H1 (cell line): ENCODE data around the gene UBE2H. TPM values are rescaled to one million over a fixed set of nuclear protein-coding genes. Genes with fewer than 3 reads are reported as not detected.

Experiments used
- CTCF ChIA-PET: fragments of 300-600 bp; sonication (Branson Sonifier 250); formaldehyde crosslinking; loops from one replicate; lab custom pipeline; 2021; ENCODE audit not compliant: partially characterized antibody; lab: Charles Lee
- POLR2A ChIA-PET: fragments of 300-600 bp; sonication (Branson Sonifier 250); formaldehyde crosslinking; loops from one replicate; lab custom pipeline; 2021; ENCODE audit warnings: inconsistent platforms; ENCODE audit not compliant: partially characterized antibody; lab: Charles Lee
- DNase-seq, 2 experiments: peaks; one replicate each; pipeline versions ENCODE4 v3.0.0 to v3.0.0-alpha.2; 2010 to 2022; ENCODE audit warnings: low spot score in 2 of 2, low read depth in 1 of 2, mixed read lengths in 1 of 2
- FAIRE-seq: peaks from 2 replicates; lab custom pipeline; 2011; peaks lifted over from hg19 to GRCh38; lab: Jason Lieb, UNC
- H2AFZ ChIP-seq: 2 replicates; pipeline ENCODE4 v1.8.1; 2012; ENCODE audit warnings: low read length, inconsistent platforms
- H2AK5ac ChIP-seq: 2 replicates; pipeline ENCODE4 v1.6.1; 2013; ENCODE audit warnings: low read depth, low read length
- H2BK120ac ChIP-seq: replicated peaks from 2 replicates; pipeline ENCODE3; 2013; ENCODE audit warnings: low read depth, low read length, inconsistent platforms
- H2BK12ac ChIP-seq: 2 replicates; pipeline ENCODE4 v1.6.1; 2013; ENCODE audit warnings: low read depth, low read length
- H2BK15ac ChIP-seq: 2 replicates; pipeline ENCODE4 v1.6.1; 2013; ENCODE audit warnings: low read length
- H2BK20ac ChIP-seq: 2 replicates; pipeline ENCODE4 v1.6.1; 2013; ENCODE audit warnings: low read length
- H2BK5ac ChIP-seq: 2 replicates; pipeline ENCODE4 v1.6.1; 2013; ENCODE audit warnings: low read depth, low read length
- H3K14ac ChIP-seq: 2 replicates; pipeline ENCODE4 v1.6.1; 2013; ENCODE audit warnings: inconsistent platforms; ENCODE audit not compliant: insufficient read length
- H3K18ac ChIP-seq: 2 replicates; pipeline ENCODE4 v1.6.1; 2013; ENCODE audit warnings: low read length; ENCODE audit errors: extremely low read depth
- H3K23ac ChIP-seq: 2 replicates; pipeline ENCODE4 v1.6.1; 2013; ENCODE audit warnings: inconsistent platforms; ENCODE audit not compliant: insufficient read length
- H3K23me2 ChIP-seq: 2 replicates; pipeline ENCODE4 v1.6.1; 2013; ENCODE audit warnings: low read depth, low read length
- H3K27ac ChIP-seq: 2 replicates; pipeline ENCODE4 v1.6.1; 2011; ENCODE audit warnings: low read depth, low read length, inconsistent platforms
- H3K27me3 ChIP-seq, 4 experiments: replicated peaks in 1 of 4; 1 replicate in 1 of 4; 2 replicates in 3 of 4; pipeline versions ENCODE4 v1.6.1 to v1.8.1; 2011 to 2013; ENCODE audit warnings: low read length in 3 of 4, mild to moderate bottlenecking in 3 of 4, inconsistent platforms in 2 of 4, mixed read lengths in 2 of 4, moderate library complexity in 1 of 4; ENCODE audit not compliant: control insufficient read depth in 3 of 4, insufficient read depth in 3 of 4; ENCODE audit errors: extremely low read depth in 1 of 4
- H3K36me3 ChIP-seq, 4 experiments: 2 replicates each; pipeline versions ENCODE4 v1.6.1 to v1.8.1; 2011 to 2013; ENCODE audit warnings: mild to moderate bottlenecking in 4 of 4, low read length in 3 of 4, moderate library complexity in 2 of 4, control low read depth in 1 of 4, inconsistent platforms in 1 of 4; ENCODE audit not compliant: insufficient read depth in 4 of 4, control insufficient read depth in 2 of 4
- H3K4ac ChIP-seq: replicated peaks from 2 replicates; pipeline ENCODE3; 2013; ENCODE audit warnings: low read length, low read depth, mixed read lengths, inconsistent platforms; ENCODE audit not compliant: insufficient read length
- H3K4me1 ChIP-seq, 4 experiments: replicated peaks in 1 of 4; 1 replicate in 1 of 4; 2 replicates in 3 of 4; pipeline versions ENCODE4 v1.6.1 to v1.8.1; 2011 to 2013; ENCODE audit warnings: low read length in 3 of 4, inconsistent platforms in 2 of 4, mixed read lengths in 1 of 4; ENCODE audit not compliant: insufficient read depth in 4 of 4, control insufficient read depth in 3 of 4
- H3K4me2 ChIP-seq, 2 experiments: 2 replicates each; pipeline versions ENCODE4 v1.6.1 to v1.8.1; 2011 to 2013; ENCODE audit warnings: low read depth in 2 of 2, low read length in 2 of 2, control low read depth in 1 of 2, inconsistent platforms in 1 of 2, mild to moderate bottlenecking in 1 of 2; ENCODE audit not compliant: insufficient read depth in 1 of 2
- H3K4me3 ChIP-seq, 4 experiments: fragments of 200-600, 300-600 bp in 1 of 4; sonication (generic), shearing (Covaris generic), sonication (Bioruptor Twin) in 1 of 4; 2 replicates each; pipeline versions ENCODE4 v1.5.1 to v1.8.1; 2011 to 2016; ENCODE audit warnings: low read length in 4 of 4, low read depth in 3 of 4, control low read depth in 2 of 4, inconsistent platforms in 2 of 4, mild to moderate bottlenecking in 2 of 4, mixed read lengths in 1 of 4, moderate library complexity in 1 of 4; ENCODE audit not compliant: insufficient read depth in 2 of 4; ENCODE audit errors: extremely low read depth in 1 of 4
- H3K56ac ChIP-seq: replicated peaks from 2 replicates; pipeline ENCODE3; 2013; ENCODE audit warnings: low read depth, mild to moderate bottlenecking, mixed read lengths, low read length, inconsistent platforms; ENCODE audit not compliant: insufficient read length
- H3K79me1 ChIP-seq: 2 replicates; pipeline ENCODE4 v1.6.1; 2013; ENCODE audit warnings: low read depth, low read length, control low read depth
- H3K79me2 ChIP-seq, 2 experiments: 2 replicates each; pipeline versions ENCODE4 v1.6.1 to v1.8.1; 2012 to 2013; ENCODE audit warnings: low read length in 2 of 2, mild to moderate bottlenecking in 2 of 2, inconsistent platforms in 1 of 2; ENCODE audit not compliant: insufficient read depth in 2 of 2, control insufficient read depth in 1 of 2
- H3K9ac ChIP-seq, 4 experiments: replicated peaks in 1 of 4; 1 replicate in 1 of 4; 2 replicates in 3 of 4; pipeline versions ENCODE4 v1.6.1 to v1.8.1; 2011 to 2013; ENCODE audit warnings: low read depth in 3 of 4, low read length in 3 of 4, control low read depth in 2 of 4, mild to moderate bottlenecking in 2 of 4, moderate library complexity in 2 of 4, inconsistent platforms in 1 of 4; ENCODE audit errors: extremely low read depth in 1 of 4
- H3K9me3 ChIP-seq, 2 experiments: 2 replicates each; pipeline versions ENCODE4 v1.6.1 to v1.8.1; 2012 to 2013; ENCODE audit warnings: mild to moderate bottlenecking in 2 of 2, moderate library complexity in 2 of 2, control low read depth in 1 of 2, inconsistent platforms in 1 of 2, low read depth in 1 of 2, low read length in 1 of 2, mixed read lengths in 1 of 2; ENCODE audit not compliant: insufficient read depth in 2 of 2
- H4K20me1 ChIP-seq, 2 experiments: replicated peaks in 1 of 2; 2 replicates each; pipeline versions ENCODE3 to v1.8.1; 2011 to 2013; ENCODE audit warnings: inconsistent platforms in 2 of 2, low read length in 2 of 2, mild to moderate bottlenecking in 1 of 2; ENCODE audit not compliant: insufficient read depth in 2 of 2, control insufficient read depth in 1 of 2
- H4K5ac ChIP-seq: 2 replicates; pipeline ENCODE4 v1.6.1; 2013; ENCODE audit warnings: low read length, low read depth, mixed read lengths, inconsistent platforms; ENCODE audit not compliant: insufficient read length
- H4K8ac ChIP-seq: 2 replicates; pipeline ENCODE4 v1.8.0; 2013; ENCODE audit warnings: mild to moderate bottlenecking, moderate library complexity, low read length, inconsistent platforms; ENCODE audit not compliant: insufficient read depth; ENCODE audit errors: extremely low read depth
- H4K91ac ChIP-seq: replicated peaks from 2 replicates; pipeline ENCODE3; 2013; ENCODE audit warnings: low read length, mixed read lengths, inconsistent platforms; ENCODE audit not compliant: insufficient read length
- HDAC2 ChIP-seq, 2 experiments: fragments of 300-600 bp in 1 of 2; sonication (generic) in 1 of 2; IDR thresholded peaks; 2 replicates each; pipeline ENCODE4 v1.6.1; 2011 to 2012; ENCODE audit warnings: low read depth in 2 of 2, low read length in 2 of 2, mild to moderate bottlenecking in 2 of 2, moderate library complexity in 2 of 2, borderline replicate concordance in 1 of 2, inconsistent platforms in 1 of 2
- NANOG ChIP-seq: IDR thresholded peaks from 2 replicates; pipeline ENCODE4 v1.6.1; 2011; ENCODE audit warnings: low read length, low read depth, mild to moderate bottlenecking, inconsistent platforms; ENCODE audit not compliant: insufficient read depth, poor library complexity, severe bottlenecking
- WGBS, 2 experiments: shearing (Covaris generic) in 1 of 2; methylation state at CpG; one replicate each; pipeline versions ENCODE4 v1.1.6 to v1.1.7; 2013 to 2015; ENCODE audit warnings: low lambda C conversion rate in 2 of 2, mixed read lengths in 2 of 2, inconsistent platforms in 1 of 2, low coverage in 1 of 2, missing lambda C conversion rate in 1 of 2; ENCODE audit not compliant: insufficient replicate concordance in 2 of 2, insufficient coverage in 1 of 2, insufficient read length in 1 of 2; ENCODE audit errors: extremely low coverage in 1 of 2, missing lambda C conversion rate in 1 of 2; 5-methylcytosine and 5-hydroxymethylcytosine counted together
- polyA plus RNA-seq, 7 experiments: library from polyadenylated mRNA; depleted of rRNA in 3 of 7; stranded (reverse) in 5 of 7; unstranded in 2 of 7; fragments of >200 nt in 5 of 7; fragments of 200-250 nt in 2 of 7; gene quantifications; 1 replicate in 5 of 7; 2 replicates in 1 of 7; 4 replicates in 1 of 7; pipeline versions ENCODE4 v1.2.1 to v1.2.3, GENCODE V29; 2011 to 2013; ENCODE audit warnings: missing spikeins in 2 of 7, mixed read lengths in 2 of 7
- total RNA-seq: library from RNA; stranded (reverse); fragmentation: NEBNext Ultra II Directional; extraction: Animal tissue kit (Norgen Biotek cat#: 25700); gene quantifications from 2 replicates; pipeline ENCODE4 v1.2.1, GENCODE V29; 2021

UBE2H gene
- total and polyA plus RNA-seq, 2 of the 8 experiments (the other 6 are each of a cell fraction or from before 2014, with no cell fraction given): 30.6 to 62.2 TPM

GRCh38 chr7:129908181-129908580 is 44.6 kb downstream of the UBE2H start:
- CTCF ChIA-PET: no interaction called here
- peaks cover 2% of the 10 kb centered on the region; the same call in 1 of the 2 replicates for H3K79me1 ChIP-seq
- no peak overlapping the region for H3K4me2 ChIP-seq
- no peak overlapping the region for H3K4ac ChIP-seq
- no peak overlapping the region for H3K9ac ChIP-seq
- H4K8ac ChIP-seq: no peak overlapping the region
- peaks cover 0 to 85% of the 10 kb centered on the region in 2 experiments; a peak in 3 of 4 replicates for H3K79me2 ChIP-seq
- H3K56ac ChIP-seq: no peak overlapping the region
- H3K23ac ChIP-seq: no peak overlapping the region
- no peak for TF ChIP-seq NANOG
- TF ChIP-seq HDAC2 (IDR thresholded peaks at IDR 0.05; ENCODE audit: borderline replicate concordance in 1 of 2, low read depth in 2 of 2, low read length in 2 of 2): no peak
- no peak overlapping the region for H2BK12ac ChIP-seq
- H2BK20ac ChIP-seq: no peak overlapping the region
- H2AK5ac ChIP-seq: no peak overlapping the region
- no peak overlapping the region for H3K27ac ChIP-seq
- no peak overlapping the region for H3K18ac ChIP-seq
- no peaks in the 10 kb centered on the region; the same call in 1 of the 2 replicates for H3K23me2 ChIP-seq
- H3K4me3 ChIP-seq: no peak overlapping the region
- no peak overlapping the region for H4K91ac ChIP-seq
- H2BK120ac ChIP-seq: no peak overlapping the region
- no peak for FAIRE-seq
- no peak for DNase-seq
- WGBS, 2 experiments: 41% methylated on average over 1 of the region's 1 CpG; no CpG with 5 or more reads in 1 of the 2 experiments
- H3K27me3 ChIP-seq: no peaks in the 10 kb centered on the region
- H4K5ac ChIP-seq: no peak overlapping the region
- no peaks in the 10 kb centered on the region for H3K9me3 ChIP-seq
- H2AFZ ChIP-seq: no peak overlapping the region
- peaks cover 0 to 8% (median 5%) of the 10 kb centered on the region in 4 experiments; a peak in 5 of 7 replicates for H3K4me1 ChIP-seq
- H2BK15ac ChIP-seq: no peak overlapping the region
- POLR2A ChIA-PET: interaction anchor here (0.8 to 1.2 kb wide), 3 partner anchors 10 to 43 kb away, joined by 3 to 4 read pairs (median 4); no protein-coding TSS in a partner anchor
- no peaks in the 10 kb centered on the region; a peak in 1 of 8 replicates for H3K36me3 ChIP-seq
- H2BK5ac ChIP-seq: no peak overlapping the region
- peaks cover 0 to 3% of the 10 kb centered on the region in 2 experiments for H4K20me1 ChIP-seq
- no peak overlapping the region for H3K14ac ChIP-seq
